HEK293 (cell line): ENCODE data around the gene NDUFAF5.

Experiments
- CTCF ChIA-PET: fragments of 350-600 bp; formaldehyde crosslinking; extraction: SDS; loops from one replicate; lab custom pipeline; 2021; ENCODE audit warnings: antibody characterized with exemption; lab: Yijun Ruan, JAX
- POLR2A ChIA-PET: fragments of 300-600 bp; formaldehyde crosslinking; extraction: SDS; loops from one replicate; lab custom pipeline; 2020; ENCODE audit warnings: antibody characterized with exemption, inconsistent platforms; lab: Yijun Ruan, JAX
- H3K27ac ChIP-seq: fragments of 200-500 bp; sonication (Bioruptor generic); 2 replicates; pipeline ENCODE4 v1.5.1; 2014; ENCODE audit warnings: low read depth, low read length, control low read depth, inconsistent platforms; ENCODE audit errors: extremely low read depth
- H3K36me3 ChIP-seq, 2 experiments: fragments of 200-500 bp in 1 of 2; sonication (Bioruptor generic) in 1 of 2; 1 replicate in 1 of 2; 2 replicates in 1 of 2; pipeline ENCODE4 v1.5.1; 2014 to 2017; ENCODE audit warnings: inconsistent platforms in 2 of 2, low read length in 2 of 2; ENCODE audit not compliant: control insufficient read depth in 2 of 2, insufficient read depth in 1 of 2
- H3K4me1 ChIP-seq: fragments of 200-500 bp; sonication (Bioruptor generic); 2 replicates; pipeline ENCODE4 v1.5.1; 2014; ENCODE audit warnings: mild to moderate bottlenecking, low read length, inconsistent platforms; ENCODE audit not compliant: control insufficient read depth, insufficient read depth
- H3K4me3 ChIP-seq: 2 replicates; pipeline ENCODE4 v1.5.1; 2011; ENCODE audit warnings: low read depth, mild to moderate bottlenecking, control low read depth, low read length, moderate library complexity
- H3K9me3 ChIP-seq: fragments of 200-500 bp; sonication (Bioruptor generic); 2 replicates; pipeline ENCODE4 v1.5.1; 2014; ENCODE audit warnings: low read depth, low read length, inconsistent platforms; ENCODE audit not compliant: control insufficient read depth, insufficient read depth
- GLI4 ChIP-seq: fragments of 450-650 bp; formaldehyde crosslinking; IDR thresholded peaks from 2 replicates; pipeline ENCODE4 v1.5.1; 2016; ENCODE audit warnings: missing biosample characterization, missing genetic modification characterization
- GLIS1 ChIP-seq: fragments of 450-650 bp; formaldehyde crosslinking; IDR thresholded peaks from 2 replicates; pipeline ENCODE4 v1.5.1; 2016; ENCODE audit warnings: missing biosample characterization, missing genetic modification characterization
- KLF8 ChIP-seq: fragments of 450-650 bp; formaldehyde crosslinking; IDR thresholded peaks from 2 replicates; pipeline ENCODE4 v1.5.1; 2016; ENCODE audit warnings: missing biosample characterization, missing genetic modification characterization
- KLF9 ChIP-seq: fragments of 450-650 bp; formaldehyde crosslinking; IDR thresholded peaks from 2 replicates; pipeline ENCODE4 v1.5.1; 2016; ENCODE audit warnings: missing biosample characterization, missing genetic modification characterization, low read depth
- SCRT1 ChIP-seq: fragments of 450-650 bp; formaldehyde crosslinking; IDR thresholded peaks from 2 replicates; pipeline ENCODE4 v1.5.1; 2016; ENCODE audit warnings: missing biosample characterization, missing genetic modification characterization, borderline replicate concordance
- SETDB1 ChIP-seq: IDR thresholded peaks from one replicate; pipeline ENCODE4 v1.6.1; 2017; ENCODE audit warnings: mild to moderate bottlenecking, low read length, moderate library complexity, mixed read lengths; ENCODE audit not compliant: insufficient read length
- YY1 ChIP-seq: fragments of 450-650 bp; formaldehyde crosslinking; IDR thresholded peaks from 2 replicates; pipeline ENCODE4 v1.5.1; 2018; ENCODE audit warnings: missing biosample characterization, missing genetic modification characterization
- ZBTB8A ChIP-seq: fragments of 450-650 bp; formaldehyde crosslinking; IDR thresholded peaks from 2 replicates; pipeline ENCODE4 v1.5.1; 2016; ENCODE audit warnings: missing biosample characterization, missing genetic modification characterization
- ZNF2 ChIP-seq: fragments of 450-650 bp; formaldehyde crosslinking; IDR thresholded peaks from 2 replicates; pipeline ENCODE4 v1.5.1; 2016; ENCODE audit warnings: missing biosample characterization, missing genetic modification characterization
- ZNF202 ChIP-seq: fragments of 450-650 bp; formaldehyde crosslinking; IDR thresholded peaks from 2 replicates; pipeline ENCODE4 v1.5.1; 2016; ENCODE audit warnings: missing biosample characterization, missing genetic modification characterization, borderline replicate concordance
- ZNF214 ChIP-seq: fragments of 450-650 bp; formaldehyde crosslinking; IDR thresholded peaks from 2 replicates; pipeline ENCODE4 v1.5.1; 2017; ENCODE audit warnings: missing biosample characterization, mild to moderate bottlenecking, missing genetic modification characterization, borderline replicate concordance
- ZNF223 ChIP-seq: fragments of 450-650 bp; formaldehyde crosslinking; IDR thresholded peaks from 2 replicates; pipeline ENCODE4 v1.5.1; 2016; ENCODE audit warnings: missing biosample characterization, missing genetic modification characterization
- ZNF302 ChIP-seq: fragments of 450-650 bp; formaldehyde crosslinking; IDR thresholded peaks from 2 replicates; pipeline ENCODE4 v1.5.1; 2016; ENCODE audit warnings: missing biosample characterization, missing genetic modification characterization, low read depth
- ZNF433 ChIP-seq: fragments of 450-650 bp; formaldehyde crosslinking; IDR thresholded peaks from 2 replicates; pipeline ENCODE4 v1.5.1; 2016; ENCODE audit warnings: missing biosample characterization, missing genetic modification characterization, low read depth
- ZNF501 ChIP-seq: fragments of 450-650 bp; formaldehyde crosslinking; IDR thresholded peaks from 2 replicates; pipeline ENCODE4 v1.5.1; 2016; ENCODE audit warnings: missing biosample characterization, missing genetic modification characterization
- ZNF548 ChIP-seq: fragments of 450-650 bp; formaldehyde crosslinking; IDR thresholded peaks from 2 replicates; pipeline ENCODE4 v1.5.1; 2016; ENCODE audit warnings: missing biosample characterization, missing genetic modification characterization
- ZNF555 ChIP-seq: fragments of 450-650 bp; formaldehyde crosslinking; conservative IDR thresholded peaks from 2 replicates; pipeline ENCODE4 v1.5.1; 2017; ENCODE audit warnings: missing biosample characterization, mild to moderate bottlenecking, missing genetic modification characterization, inconsistent platforms
- ZNF610 ChIP-seq: fragments of 450-650 bp; formaldehyde crosslinking; IDR thresholded peaks from 2 replicates; pipeline ENCODE4 v1.5.1; 2016; ENCODE audit warnings: missing biosample characterization, missing genetic modification characterization, borderline replicate concordance
- ZNF654 ChIP-seq: fragments of 450-650 bp; formaldehyde crosslinking; IDR thresholded peaks from 2 replicates; pipeline ENCODE4 v1.5.1; 2016; ENCODE audit warnings: low read depth, missing biosample characterization, missing genetic modification characterization
- ZNF664 ChIP-seq: fragments of 450-650 bp; formaldehyde crosslinking; IDR thresholded peaks from 2 replicates; pipeline ENCODE4 v1.5.1; 2016; ENCODE audit warnings: missing biosample characterization, missing genetic modification characterization
- ZNF777 ChIP-seq: fragments of 450-650 bp; formaldehyde crosslinking; IDR thresholded peaks from 2 replicates; pipeline ENCODE4 v1.5.1; 2017; ENCODE audit warnings: missing biosample characterization, missing genetic modification characterization, borderline replicate concordance
- ZSCAN23 ChIP-seq: fragments of 450-650 bp; formaldehyde crosslinking; IDR thresholded peaks from 2 replicates; pipeline ENCODE4 v1.5.1; 2016; ENCODE audit warnings: missing biosample characterization, missing genetic modification characterization
- TF ChIP-seq, protein P1 (sequence below): fragments of 450-650 bp; formaldehyde crosslinking; IDR thresholded peaks from 2 replicates; pipeline ENCODE4 v1.5.1; 2017; ENCODE audit warnings: missing biosample characterization, missing genetic modification characterization

Gene NDUFAF5

DNA sequence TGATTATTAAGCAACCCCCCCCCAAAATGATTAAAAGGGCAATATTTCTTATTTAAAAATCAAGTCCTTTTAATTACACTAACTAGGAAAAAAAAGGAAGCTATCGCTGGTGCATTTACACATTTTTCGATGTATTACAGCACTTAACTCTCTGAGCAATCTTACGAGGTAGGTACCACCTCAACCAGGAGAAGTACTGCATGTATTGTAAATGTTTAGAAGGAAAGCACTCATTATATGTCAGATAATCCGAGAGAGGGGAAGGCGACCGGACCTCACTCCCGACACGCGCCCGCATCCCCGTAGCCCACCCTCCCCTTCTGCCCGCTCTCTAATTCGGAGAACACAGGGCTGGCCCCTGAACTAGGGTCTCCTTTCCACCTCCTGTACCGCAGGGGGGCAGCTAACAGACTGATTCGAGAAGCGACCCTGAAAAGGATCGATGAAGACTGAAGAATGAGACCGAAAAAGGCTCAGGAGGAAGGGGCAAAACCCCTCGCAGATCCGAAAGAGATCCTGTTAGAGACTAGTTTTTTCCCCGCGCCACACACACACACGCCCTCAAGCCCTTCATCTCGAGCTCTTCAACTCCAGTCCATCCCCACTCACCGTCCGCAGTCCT, 446 bp upstream of the NDUFAF5 start (continued):
- TF ChIP-seq, protein P1, sequence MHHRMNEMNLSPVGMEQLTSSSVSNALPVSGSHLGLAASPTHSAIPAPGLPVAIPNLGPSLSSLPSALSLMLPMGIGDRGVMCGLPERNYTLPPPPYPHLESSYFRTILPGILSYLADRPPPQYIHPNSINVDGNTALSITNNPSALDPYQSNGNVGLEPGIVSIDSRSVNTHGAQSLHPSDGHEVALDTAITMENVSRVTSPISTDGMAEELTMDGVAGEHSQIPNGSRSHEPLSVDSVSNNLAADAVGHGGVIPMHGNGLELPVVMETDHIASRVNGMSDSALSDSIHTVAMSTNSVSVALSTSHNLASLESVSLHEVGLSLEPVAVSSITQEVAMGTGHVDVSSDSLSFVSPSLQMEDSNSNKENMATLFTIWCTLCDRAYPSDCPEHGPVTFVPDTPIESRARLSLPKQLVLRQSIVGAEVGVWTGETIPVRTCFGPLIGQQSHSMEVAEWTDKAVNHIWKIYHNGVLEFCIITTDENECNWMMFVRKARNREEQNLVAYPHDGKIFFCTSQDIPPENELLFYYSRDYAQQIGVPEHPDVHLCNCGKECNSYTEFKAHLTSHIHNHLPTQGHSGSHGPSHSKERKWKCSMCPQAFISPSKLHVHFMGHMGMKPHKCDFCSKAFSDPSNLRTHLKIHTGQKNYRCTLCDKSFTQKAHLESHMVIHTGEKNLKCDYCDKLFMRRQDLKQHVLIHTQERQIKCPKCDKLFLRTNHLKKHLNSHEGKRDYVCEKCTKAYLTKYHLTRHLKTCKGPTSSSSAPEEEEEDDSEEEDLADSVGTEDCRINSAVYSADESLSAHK (tag by site-specific recombination): 0 out of 2 replicates have a peak, but pooled peaks have one; percentile 10
- TF ChIP-seq ZNF610 (tag by site-specific recombination): peak; percentile 73
- 0 out of 2 replicates have a peak, but pooled peaks have one; percentile 45 for TF ChIP-seq KLF8 (tag by site-specific recombination)
- TF ChIP-seq ZNF548 (tag by site-specific recombination): no peak
- no peak for TF ChIP-seq ZNF433

DNA sequence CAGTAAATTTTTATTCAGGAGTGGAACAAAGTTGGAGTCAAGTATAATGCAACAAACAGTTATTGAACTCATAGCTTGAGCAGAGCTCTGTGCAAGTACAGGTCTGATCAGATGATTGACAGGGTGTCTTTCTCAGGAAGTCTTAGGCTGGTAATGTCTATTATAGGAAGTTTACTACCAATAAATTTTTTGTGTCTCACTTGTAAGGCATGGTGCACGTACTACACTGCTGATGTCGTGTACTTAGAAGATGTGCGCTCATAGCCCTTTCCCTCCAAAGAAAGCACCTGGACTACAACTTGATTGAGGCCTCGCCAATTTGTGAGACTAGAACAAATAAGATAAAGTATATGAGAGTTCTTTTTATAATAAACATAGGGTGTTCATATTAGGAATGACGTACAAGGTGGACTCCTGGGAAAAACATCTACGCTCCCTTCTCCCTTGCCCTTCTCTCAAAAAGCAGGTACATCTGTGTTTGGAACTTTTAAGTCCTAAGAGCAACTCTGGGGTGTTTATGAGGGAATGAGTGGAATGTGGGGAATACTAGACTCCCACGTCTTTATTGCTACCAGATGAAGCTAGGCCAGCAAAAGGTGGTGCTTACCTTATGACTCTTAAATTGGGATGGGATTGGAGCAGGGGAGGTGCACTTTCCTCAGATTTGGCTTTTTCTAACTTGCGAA, 1.5 kb downstream of the NDUFAF5 start:
- TF ChIP-seq ZNF777 (tag by site-specific recombination) (no peak), ZBTB8A (tag by site-specific recombination) (no peak), SETDB1 (no peak), ZNF2 (tag by site-specific recombination) (no peak), KLF9 (tag by site-specific recombination) (no peak)
- ChIA-PET POLR2A (no interaction called here), CTCF (interaction anchor here (0.6 to 0.7 kb wide), 3 partner anchors 9 to 525 kb away, joined by 3 to 4 read pairs (median 3); no protein-coding TSS in a partner anchor)
- H3K36me3 ChIP-seq: peaks cover 11 to 60% of the 10 kb centered on the region in 2 experiments
- no peak overlapping the region for H3K27ac ChIP-seq
- H3K4me1 ChIP-seq: no peaks in the 10 kb centered on the region
- no peaks in the 10 kb centered on the region for H3K9me3 ChIP-seq
- H3K4me3 ChIP-seq: peak overlapping the region; percentile 85

DNA sequence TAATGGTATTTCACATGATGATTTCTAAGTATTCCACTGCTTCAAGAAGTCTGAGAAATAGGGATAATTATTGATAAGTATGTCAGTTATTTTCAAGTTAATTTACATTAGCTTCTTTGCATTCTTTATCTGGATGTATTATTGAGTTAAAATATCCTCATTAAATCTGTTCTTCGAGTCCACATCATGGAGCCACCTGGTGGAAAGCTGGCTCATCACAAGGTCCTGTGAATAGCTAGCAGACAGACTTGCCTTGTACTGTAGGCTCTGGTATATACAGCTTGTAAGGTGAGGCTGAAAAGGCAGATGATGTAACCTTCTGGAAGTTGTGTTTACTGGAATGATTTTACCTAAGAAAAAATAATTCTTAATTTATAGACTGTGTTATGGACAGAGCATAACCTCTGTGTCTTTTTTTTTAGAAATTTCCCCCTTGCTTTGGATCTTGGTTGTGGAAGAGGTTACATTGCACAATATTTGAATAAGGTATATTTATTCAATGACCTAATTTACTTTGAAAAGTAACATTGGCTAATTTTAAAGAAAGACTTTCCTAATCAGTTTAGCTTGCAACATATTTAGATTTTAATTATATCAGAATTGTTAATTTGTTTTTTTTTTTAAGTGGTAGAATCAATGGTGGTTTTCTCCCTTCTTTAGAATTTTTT, 3.5 kb downstream of the NDUFAF5 start:
- CTCF ChIA-PET: interaction anchor here (0.5 to 1.8 kb wide), 24 partner anchors 10 to 865 kb away, joined by 3 to 10 read pairs (median 4); no protein-coding TSS in a partner anchor
- H3K27ac ChIP-seq: no peak overlapping the region
- TF ChIP-seq GLIS1 (tag by site-specific recombination): no peak
- no peak for TF ChIP-seq ZSCAN23
- TF ChIP-seq ZNF555 (tag by site-specific recombination): no peak
- TF ChIP-seq ZNF664 (tag by site-specific recombination): 0 out of 2 replicates have a peak, but pooled peaks have one; percentile 40
- no peak for TF ChIP-seq ZNF214 (tag by site-specific recombination)
- no peak for TF ChIP-seq ZNF501 (tag by site-specific recombination)
- no peak for TF ChIP-seq ZNF223 (tag by site-specific recombination)
- no peak for TF ChIP-seq ZNF302
- TF ChIP-seq ZNF610 (tag by site-specific recombination): no peak
- no peak for TF ChIP-seq GLI4 (tag by site-specific recombination)
- TF ChIP-seq ZNF654 (tag by site-specific recombination): peak; percentile 8; the same call in 1 of the 2 replicates
- TF ChIP-seq YY1 (tag by site-specific recombination): no peak
- no peak for TF ChIP-seq ZNF202 (tag by site-specific recombination)
- TF ChIP-seq SCRT1 (tag by site-specific recombination): no peak
- TF ChIP-seq, all 188 proteins: peak for 2
- Histone ChIP-seq H3K36me3 (peaks cover 10 to 65% of the 10 kb centered on the region in 2 experiments), H3K9me3 (no peaks in the 10 kb centered on the region), H3K4me1 (no peaks in the 10 kb centered on the region), H3K4me3 (no peak overlapping the region)
- POLR2A ChIA-PET: interaction anchor here (1.0 to 1.3 kb wide), 2 partner anchors 12 to 14 kb away, joined by 3 read pairs; no protein-coding TSS in a partner anchor
